GM23338 (cell line): ENCODE data around the gene JAZF1. TPM values are rescaled to one million over a fixed set of nuclear protein-coding genes. Genes with fewer than 3 reads are reported as not detected.

Source experiments
- ATAC-seq: fragments of 200-7000 bp; cut with Tn5 transposase; 3 replicates; pipeline ENCODE4 v1.9.1; 2020
- DNase-seq: peaks from one replicate; pipeline ENCODE4 v3.0.0-alpha.2; 2015; ENCODE audit warnings: low spot score
- H2AFZ ChIP-seq: fragments of 200-600 bp; sonication (generic); 2 replicates; pipeline ENCODE4 v1.8.0; 2016; ENCODE audit warnings: antibody characterized with exemption, mild to moderate bottlenecking, moderate library complexity
- H3F3A ChIP-seq: fragments of 200-600 bp; sonication (generic); replicated peaks from 2 replicates; pipeline ENCODE4 v1.8.0; 2017; ENCODE audit warnings: antibody characterized with exemption, mixed run types, low read depth
- H3K27ac ChIP-seq: fragments of 200-600 bp; sonication (generic); 2 replicates; pipeline ENCODE4 v1.6.1; 2016; ENCODE audit warnings: low read depth
- H3K27me3 ChIP-seq: fragments of 200-600 bp; sonication (generic); 2 replicates; pipeline ENCODE4 v1.8.0; 2016; ENCODE audit warnings: mild to moderate bottlenecking, mixed run types, moderate library complexity; ENCODE audit not compliant: insufficient read depth
- H3K36me3 ChIP-seq: fragments of 200-600 bp; sonication (generic); 2 replicates; pipeline ENCODE4 v1.8.0; 2016; ENCODE audit warnings: mild to moderate bottlenecking; ENCODE audit not compliant: insufficient read depth
- H3K4me1 ChIP-seq: fragments of 200-600 bp; sonication (generic); 2 replicates; pipeline ENCODE4 v1.8.0; 2016; ENCODE audit warnings: mild to moderate bottlenecking, moderate library complexity; ENCODE audit not compliant: insufficient read depth
- H3K4me2 ChIP-seq: fragments of 200-600 bp; sonication (generic); 2 replicates; pipeline ENCODE4 v1.7.1; 2017; ENCODE audit warnings: mixed run types
- H3K4me3 ChIP-seq: fragments of 200-600 bp; sonication (generic); 2 replicates; pipeline ENCODE4 v1.6.1; 2016; ENCODE audit warnings: mixed run types
- H3K79me2 ChIP-seq: fragments of 200-600 bp; sonication (generic); replicated peaks from 2 replicates; pipeline ENCODE4 v1.8.0; 2017; ENCODE audit warnings: mild to moderate bottlenecking; ENCODE audit not compliant: insufficient read depth
- H3K9me2 ChIP-seq: fragments of 200-600 bp; sonication (generic); 2 replicates; pipeline ENCODE4 v1.8.0; 2017; ENCODE audit not compliant: insufficient read depth
- H4K20me1 ChIP-seq: fragments of 200-600 bp; sonication (generic); replicated peaks from 2 replicates; pipeline ENCODE4 v1.8.0; 2017; ENCODE audit warnings: mild to moderate bottlenecking; ENCODE audit not compliant: insufficient read depth
- H3K27ac Mint-ChIP-seq: 2 replicates; pipeline ENCODE4 v1.8.0; 2020; ENCODE audit warnings: inconsistent platforms, mild to moderate bottlenecking, moderate library complexity, mixed read lengths
- H3K27me3 Mint-ChIP-seq: 3 replicates; pipeline ENCODE4 v1.8.0; 2022; ENCODE audit warnings: low read depth, mild to moderate bottlenecking, moderate library complexity, mixed read lengths, inconsistent platforms; ENCODE audit not compliant: insufficient read depth, poor library complexity
- H3K36me3 Mint-ChIP-seq: 3 replicates; pipeline ENCODE4 v1.8.0; 2021; ENCODE audit warnings: low read depth, mild to moderate bottlenecking, inconsistent platforms, moderate library complexity, mixed read lengths
- H3K4me1 Mint-ChIP-seq: 3 replicates; pipeline ENCODE4 v1.8.0; 2020; ENCODE audit warnings: mild to moderate bottlenecking, inconsistent platforms, mixed read lengths
- H3K4me3 Mint-ChIP-seq: 3 replicates; pipeline ENCODE4 v1.8.0; 2021; ENCODE audit warnings: moderate library complexity, mild to moderate bottlenecking, inconsistent platforms, mixed read lengths
- H3K9me3 Mint-ChIP-seq: 3 replicates; pipeline ENCODE4 v1.8.0; 2020; ENCODE audit warnings: moderate library complexity, mild to moderate bottlenecking, inconsistent platforms, mixed read lengths
- CTCF ChIP-seq, 2 experiments: fragments of 200-600 bp in 1 of 2; sonication (generic) in 1 of 2; conservative IDR thresholded peaks; 2 replicates each; pipeline versions ENCODE4 v1.5.1 to v1.6.1; 2016 to 2017; ENCODE audit warnings: antibody characterized with exemption in 2 of 2, low read depth in 2 of 2, mild to moderate bottlenecking in 2 of 2, moderate library complexity in 1 of 2
- EZH2 ChIP-seq: fragments of 200-600 bp; sonication (generic); IDR thresholded peaks from one replicate; pipeline ENCODE4 v1.8.0; 2017; ENCODE audit warnings: antibody characterized with exemption, mild to moderate bottlenecking, low read depth; ENCODE audit not compliant: unreplicated experiment
- POLR2AphosphoS5 ChIP-seq: IDR thresholded peaks from 2 replicates; pipeline ENCODE4 v1.6.1; 2016; ENCODE audit warnings: antibody characterized with exemption, low read depth
- ZNF331 ChIP-seq: fragments of 250-450 bp; sonication (Bioruptor Pico); IDR thresholded peaks from 2 replicates; pipeline ENCODE4 v1.5.0; 2020; ENCODE audit warnings: low read depth, mild to moderate bottlenecking, moderate library complexity
- ZNF462 ChIP-seq: fragments of 250-450 bp; sonication (Bioruptor Pico); IDR thresholded peaks from 2 replicates; pipeline ENCODE4 v1.5.0; 2020; ENCODE audit warnings: mild to moderate bottlenecking, moderate library complexity
- polyA plus RNA-seq: library from polyadenylated mRNA; unstranded; fragments of >200 nt; fragmentation: Nextera tagmentation; extraction: Ambion mirVana; gene quantifications from 2 replicates; pipeline ENCODE4 v1.2.1, GENCODE V29; 2016
- total RNA-seq: library from RNA; depleted of rRNA; stranded (reverse); fragments of >200 nt; shearing (Covaris generic); gene quantifications from 2 replicates; pipeline ENCODE4 v1.2.3, GENCODE V29; 2014

Gene JAZF1
- total and polyA plus RNA-seq, 2 experiments from 2014 or later: 12.2 to 22.2 TPM

- Mint-ChIP-seq H3K36me3 (no peaks in the 10 kb centered on the region), H3K4me3 (no peak overlapping the region), H3K4me1 (peaks cover 26% of the 10 kb centered on the region), H3K27me3 (no peaks in the 10 kb centered on the region), H3K9me3 (no peaks in the 10 kb centered on the region), H3K27ac (0 out of 2 replicates have a peak overlapping the region, but pooled peaks have one; percentile 15)
- no peaks in the 10 kb centered on the region for H3F3A ChIP-seq
- no peak overlapping the region for H3K27ac ChIP-seq
- H3K4me1 ChIP-seq: peaks cover 48% of the 10 kb centered on the region
- no peak overlapping the region for H2AFZ ChIP-seq
- H3K9me2 ChIP-seq: no peaks in the 10 kb centered on the region
- H3K36me3 ChIP-seq: no peaks in the 10 kb centered on the region
- DNase-seq (no peak), ATAC-seq (0 out of 3 replicates have a peak, but pooled peaks have one; percentile 28)
- H3K4me2 ChIP-seq: peak overlapping the region; percentile 22; the same call in 1 of the 2 replicates
- TF ChIP-seq EZH2 (no peak), ZNF462 (no peak), POLR2AphosphoS5 (no peak), CTCF (conservative IDR thresholded peaks at IDR 0.05; ENCODE audit: low read depth in 2 of 2) (no peak), ZNF331 (no peak)
- no peak overlapping the region for H3K4me3 ChIP-seq
- H4K20me1 ChIP-seq: no peaks in the 10 kb centered on the region
- H3K79me2 ChIP-seq: peaks cover 20% of the 10 kb centered on the region
- H3K27me3 ChIP-seq: no peaks in the 10 kb centered on the region
Observed at GRCh38 chr7:28055161-28055544, 125.4 kb downstream of the JAZF1 start.
